Endothelial cell (in vitro differentiated cells): ENCODE data around the gene ELN. TPM values are rescaled to one million over a fixed set of nuclear protein-coding genes. Genes with fewer than 3 reads are reported as not detected.

Experiments
- DNase-seq: peaks from one replicate; pipeline ENCODE4 v3.0.0; 2021; ENCODE audit warnings: low spot score
- H3K27ac Mint-ChIP-seq: one replicate; pipeline ENCODE4 v1.8.0; 2021; ENCODE audit warnings: mixed read lengths, inconsistent platforms; ENCODE audit not compliant: unreplicated experiment
- H3K27me3 Mint-ChIP-seq: one replicate; pipeline ENCODE4 v1.8.0; 2021; ENCODE audit warnings: mild to moderate bottlenecking, moderate library complexity, mixed read lengths, inconsistent platforms; ENCODE audit not compliant: unreplicated experiment
- H3K36me3 Mint-ChIP-seq: one replicate; pipeline ENCODE4 v1.8.0; 2021; ENCODE audit warnings: mild to moderate bottlenecking, low read depth, mixed read lengths, inconsistent platforms; ENCODE audit not compliant: unreplicated experiment
- H3K4me1 Mint-ChIP-seq: one replicate; pipeline ENCODE4 v1.8.0; 2021; ENCODE audit warnings: mild to moderate bottlenecking, mixed read lengths, inconsistent platforms; ENCODE audit not compliant: unreplicated experiment
- H3K4me3 Mint-ChIP-seq: one replicate; pipeline ENCODE4 v1.8.0; 2021; ENCODE audit warnings: mild to moderate bottlenecking, mixed read lengths, inconsistent platforms; ENCODE audit not compliant: unreplicated experiment
- H3K9me3 Mint-ChIP-seq: one replicate; pipeline ENCODE4 v1.8.0; 2021; ENCODE audit warnings: mixed read lengths, inconsistent platforms; ENCODE audit not compliant: unreplicated experiment
- CTCF ChIP-seq: fragments of 200-600 bp; sonication (generic); IDR thresholded peaks from one replicate; pipeline ENCODE4 v1.5.0; 2021; ENCODE audit warnings: antibody characterized with exemption; ENCODE audit not compliant: unreplicated experiment
- total RNA-seq: library from RNA; stranded (reverse); fragmentation: NEBNext Ultra II Directional; extraction: Animal tissue kit (Norgen Biotek cat#: 25700); gene quantifications from one replicate; pipeline ENCODE4 v1.2.1, GENCODE V29; 2021; ENCODE audit not compliant: unreplicated experiment

Gene ELN
- total RNA-seq, 1 donor from 2014 or later = 44.8 TPM

- no peak for TF ChIP-seq CTCF
- Mint-ChIP-seq H3K27me3 (peaks cover 4% of the 10 kb centered on the region), H3K27ac (no peak overlapping the region), H3K4me1 (no peaks in the 10 kb centered on the region), H3K4me3 (no peak overlapping the region), H3K9me3 (no peaks in the 10 kb centered on the region), H3K36me3 (peaks cover 24% of the 10 kb centered on the region)
- no peak for DNase-seq
These were observed 28.3 kb downstream of the ELN start for GRCh38 chr7:74056096-74056915.

- peaks cover 22% of the 10 kb centered on the region for H3K36me3 Mint-ChIP-seq
- H3K4me1 Mint-ChIP-seq = no peaks in the 10 kb centered on the region
- no peak for TF ChIP-seq CTCF
- no peak overlapping the region for H3K4me3 Mint-ChIP-seq
- H3K27me3 Mint-ChIP-seq = peaks cover 4% of the 10 kb centered on the region
- no peak for DNase-seq
- no peaks in the 10 kb centered on the region for H3K9me3 Mint-ChIP-seq
- no peak overlapping the region for H3K27ac Mint-ChIP-seq
These were observed 29.4 kb downstream of the ELN start for GRCh38 chr7:74057216-74057925.

- Mint-ChIP-seq H3K27me3 (peaks cover 4% of the 10 kb centered on the region), H3K4me1 (no peaks in the 10 kb centered on the region), H3K27ac (no peak overlapping the region), H3K4me3 (peak overlapping the region; percentile 31), H3K36me3 (peaks cover 20% of the 10 kb centered on the region), H3K9me3 (no peaks in the 10 kb centered on the region)
- no peak for TF ChIP-seq CTCF
- DNase-seq = no peak
These were observed 30.0 kb downstream of the ELN start for GRCh38 chr7:74057987-74058386.

DNA sequence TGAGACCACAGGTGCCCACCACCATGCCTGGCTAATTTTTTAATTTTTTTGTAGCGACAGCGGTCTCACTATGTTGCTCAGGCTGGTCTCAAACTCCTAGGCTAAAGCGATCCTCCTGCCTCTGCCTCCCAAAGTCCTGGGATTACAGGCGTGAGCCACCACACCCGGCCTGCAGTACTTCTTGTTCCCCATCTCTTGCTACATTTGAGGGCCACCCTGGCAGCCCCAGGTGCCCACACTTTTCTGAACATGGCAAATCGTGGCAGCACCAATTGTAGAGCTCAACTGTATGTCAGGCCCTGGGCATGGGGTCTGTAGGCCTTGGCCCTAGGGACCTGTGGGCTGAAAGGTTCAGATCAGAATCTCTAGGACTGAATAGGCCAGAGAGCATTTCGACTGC is 30.5 kb downstream of the ELN start:
- H3K36me3 Mint-ChIP-seq = peaks cover 16% of the 10 kb centered on the region
- H3K27ac Mint-ChIP-seq = no peak overlapping the region
- H3K27me3 Mint-ChIP-seq = peaks cover 4% of the 10 kb centered on the region
- no peaks in the 10 kb centered on the region for H3K4me1 Mint-ChIP-seq
- H3K4me3 Mint-ChIP-seq = no peak overlapping the region
- H3K9me3 Mint-ChIP-seq = no peaks in the 10 kb centered on the region
- no peak for TF ChIP-seq CTCF
- no peak for DNase-seq

GRCh38 chr7:74059037-74059436 is 31.1 kb downstream of the ELN start:
- Mint-ChIP-seq H3K27me3 (peaks cover under 1% of the 10 kb centered on the region), H3K4me3 (no peak overlapping the region), H3K4me1 (no peaks in the 10 kb centered on the region), H3K27ac (no peak overlapping the region), H3K9me3 (no peaks in the 10 kb centered on the region), H3K36me3 (peaks cover 11% of the 10 kb centered on the region)
- no peak for TF ChIP-seq CTCF
- DNase-seq = no peak
